ENCODE results near the gene DHRSX. TPM values are rescaled to one million over a fixed set of nuclear protein-coding genes. Genes with fewer than 3 reads are reported as not detected.
"Not testable (repeated sequence)": the region's sequence is repeated elsewhere in the genome, so short reads cannot be mapped to it uniquely, and the experiment has no call there.

The DHRSX gene
- total RNA-seq, 2 experiments from 2014 or later = 18.8 to 21.4 TPM

DNA sequence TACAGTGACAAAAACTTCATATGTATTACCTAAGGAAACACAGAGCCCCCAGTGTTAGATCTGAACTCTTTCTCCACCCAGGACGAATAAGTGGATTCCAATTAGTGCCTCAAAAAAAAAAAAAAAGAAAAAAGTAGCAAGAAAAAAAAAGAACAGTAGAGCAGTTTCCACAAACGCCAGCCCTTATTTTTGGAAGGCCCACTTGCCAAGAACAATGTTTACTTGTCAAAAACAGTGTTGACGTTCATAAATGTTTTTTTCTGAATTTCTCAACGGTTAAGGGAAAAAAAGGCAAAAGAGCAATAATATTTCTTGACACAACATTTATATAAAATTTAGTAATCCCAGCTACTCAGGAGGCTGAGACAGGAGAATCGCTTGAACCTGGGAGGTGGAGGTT lies 38.7 kb downstream of the DHRSX start:
- no peak for DNase-seq
- Mint-ChIP-seq H3K36me3 (ENCODE audit: low read depth) (peaks cover 8% of the 10 kb centered on the region), H3K9me3 (peaks cover 4% of the 10 kb centered on the region), H3K27ac (no peak overlapping the region), H3K4me3 (no peak overlapping the region), H3K27me3 (ENCODE audit: low read depth) (no peaks in the 10 kb centered on the region), H3K4me1 (ENCODE audit: low read depth) (peaks cover 2% of the 10 kb centered on the region)
- intact Hi-C loops (cut with micrococcal nuclease) = no loop called here
- CTCF ChIA-PET = no interaction called here

DNA sequence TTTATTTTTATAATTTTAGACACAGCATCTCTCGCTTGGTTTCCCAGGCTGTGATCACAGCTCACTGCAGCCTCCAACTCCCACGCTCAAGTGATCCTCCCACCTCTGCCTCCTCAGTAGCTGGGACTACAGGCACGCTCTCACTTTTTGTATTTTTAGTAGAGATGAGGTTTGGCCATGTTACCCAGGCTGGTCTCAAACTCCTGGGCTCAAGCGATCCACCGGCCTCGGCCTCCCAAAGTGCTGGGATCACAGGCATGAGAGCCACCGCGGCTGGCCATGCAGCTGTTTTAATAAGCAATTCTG lies 39.1 kb downstream of the DHRSX start:
- no peak overlapping the region for H3K4me3 Mint-ChIP-seq
- intact Hi-C loops (cut with micrococcal nuclease) = no loop called here
- H3K27me3 Mint-ChIP-seq (ENCODE audit: low read depth) = no peaks in the 10 kb centered on the region
- H3K4me1 Mint-ChIP-seq (ENCODE audit: low read depth) = peaks cover 5% of the 10 kb centered on the region
- no peak overlapping the region for H3K27ac Mint-ChIP-seq
- H3K9me3 Mint-ChIP-seq = peaks cover 4% of the 10 kb centered on the region
- DNase-seq = no peak
- CTCF ChIA-PET = no interaction called here
- peaks cover 7% of the 10 kb centered on the region for H3K36me3 Mint-ChIP-seq (ENCODE audit: low read depth)

DNA sequence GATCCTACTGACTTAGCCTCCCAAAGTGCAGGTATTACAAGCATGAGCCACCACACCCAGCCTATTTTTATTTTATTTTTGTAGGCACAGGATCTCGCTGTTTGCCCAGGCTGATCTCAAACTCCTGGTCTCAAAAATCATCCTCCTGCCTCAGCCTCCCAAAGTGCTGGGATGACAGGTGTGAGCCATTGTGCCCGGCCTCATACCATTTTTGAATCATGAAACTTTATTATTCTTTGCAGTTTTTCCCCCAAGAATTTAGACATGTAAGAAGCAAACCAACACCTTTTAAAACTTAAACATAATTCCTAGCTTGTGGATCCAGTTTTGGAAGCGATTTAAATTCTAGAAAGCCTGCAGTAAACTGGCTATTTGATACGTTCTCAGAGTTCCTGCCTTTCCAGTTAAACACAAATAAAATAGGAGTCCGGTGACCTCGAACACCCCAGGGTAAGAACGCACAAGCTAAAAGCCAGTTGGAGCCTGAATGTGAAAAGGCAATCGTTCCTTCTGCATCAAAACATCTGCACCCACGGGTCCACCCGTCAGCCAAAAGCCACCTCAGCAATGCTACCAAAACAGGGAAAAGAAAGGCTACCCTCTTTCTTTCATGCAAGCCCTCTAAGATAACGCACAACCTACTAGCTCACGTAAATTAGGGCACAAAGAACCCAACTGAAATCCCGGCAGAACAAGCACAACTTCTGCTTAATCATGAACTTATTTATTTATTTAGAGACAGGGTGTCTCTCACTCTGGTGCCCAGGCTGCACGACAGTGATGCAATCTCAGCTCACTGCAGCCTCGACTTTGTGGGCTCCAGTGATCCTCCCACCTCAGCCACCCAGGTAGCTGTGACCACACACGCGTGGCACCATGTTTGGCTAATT lies 39.7 kb downstream of the DHRSX start:
- H3K4me1 Mint-ChIP-seq (ENCODE audit: low read depth); H3K27me3 Mint-ChIP-seq (ENCODE audit: low read depth); intact Hi-C loops (cut with micrococcal nuclease); H3K4me3 Mint-ChIP-seq; H3K36me3 Mint-ChIP-seq (ENCODE audit: low read depth); H3K27ac Mint-ChIP-seq; CTCF ChIA-PET; DNase-seq; H3K9me3 Mint-ChIP-seq: not testable (repeated sequence)

DNA sequence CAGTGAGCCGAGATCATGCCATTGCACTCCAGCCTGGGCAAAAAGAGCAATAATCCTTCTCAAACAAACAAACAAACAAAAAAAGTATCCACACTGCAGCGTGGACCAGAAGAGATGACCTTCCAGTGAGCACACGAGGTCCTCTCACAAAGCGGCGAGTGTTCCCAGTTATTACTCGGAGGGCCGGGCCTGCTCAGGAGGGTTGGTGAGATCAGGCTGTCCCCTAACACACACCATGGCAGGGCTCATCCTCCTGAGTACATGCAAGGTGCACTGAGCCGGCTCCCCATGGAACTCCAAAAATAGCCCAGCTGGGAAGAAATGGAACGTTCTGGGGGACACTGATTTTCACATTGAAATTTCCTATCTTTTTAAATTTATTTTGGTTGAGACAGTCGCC lies 40.7 kb downstream of the DHRSX start:
- H3K4me1 Mint-ChIP-seq (ENCODE audit: low read depth); H3K9me3 Mint-ChIP-seq; H3K27me3 Mint-ChIP-seq (ENCODE audit: low read depth); H3K36me3 Mint-ChIP-seq (ENCODE audit: low read depth); DNase-seq; CTCF ChIA-PET; intact Hi-C loops (cut with micrococcal nuclease); H3K4me3 Mint-ChIP-seq; H3K27ac Mint-ChIP-seq: not testable (repeated sequence)

DNA sequence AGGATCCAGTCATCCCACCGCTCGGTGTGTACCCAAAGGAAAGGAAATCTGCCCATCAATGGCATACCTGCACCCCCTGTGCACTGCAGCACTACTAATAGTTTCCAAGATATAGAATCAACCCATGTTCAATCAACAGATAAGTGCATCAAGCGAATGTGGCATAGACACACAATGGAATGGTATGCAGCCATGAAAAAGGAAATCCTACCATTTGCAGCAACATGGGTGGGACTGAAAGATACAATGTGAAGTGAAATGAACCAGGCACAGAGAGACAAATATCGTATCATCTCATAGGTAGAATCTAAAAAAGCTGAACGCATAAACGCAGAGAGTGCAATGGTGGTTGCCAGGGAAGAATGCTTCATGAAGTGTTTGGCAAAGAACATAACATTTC lies 42.5 kb downstream of the DHRSX start:
- H3K27ac Mint-ChIP-seq = no peak overlapping the region
- peaks cover 6% of the 10 kb centered on the region for H3K4me1 Mint-ChIP-seq (ENCODE audit: low read depth)
- H3K9me3 Mint-ChIP-seq = peaks cover 4% of the 10 kb centered on the region
- H3K27me3 Mint-ChIP-seq (ENCODE audit: low read depth) = no peaks in the 10 kb centered on the region
- no peak for DNase-seq
- H3K36me3 Mint-ChIP-seq (ENCODE audit: low read depth) = peaks cover 7% of the 10 kb centered on the region
- CTCF ChIA-PET = no interaction called here
- H3K4me3 Mint-ChIP-seq = no peak overlapping the region
- intact Hi-C loops (cut with micrococcal nuclease) = no loop called here

DNA sequence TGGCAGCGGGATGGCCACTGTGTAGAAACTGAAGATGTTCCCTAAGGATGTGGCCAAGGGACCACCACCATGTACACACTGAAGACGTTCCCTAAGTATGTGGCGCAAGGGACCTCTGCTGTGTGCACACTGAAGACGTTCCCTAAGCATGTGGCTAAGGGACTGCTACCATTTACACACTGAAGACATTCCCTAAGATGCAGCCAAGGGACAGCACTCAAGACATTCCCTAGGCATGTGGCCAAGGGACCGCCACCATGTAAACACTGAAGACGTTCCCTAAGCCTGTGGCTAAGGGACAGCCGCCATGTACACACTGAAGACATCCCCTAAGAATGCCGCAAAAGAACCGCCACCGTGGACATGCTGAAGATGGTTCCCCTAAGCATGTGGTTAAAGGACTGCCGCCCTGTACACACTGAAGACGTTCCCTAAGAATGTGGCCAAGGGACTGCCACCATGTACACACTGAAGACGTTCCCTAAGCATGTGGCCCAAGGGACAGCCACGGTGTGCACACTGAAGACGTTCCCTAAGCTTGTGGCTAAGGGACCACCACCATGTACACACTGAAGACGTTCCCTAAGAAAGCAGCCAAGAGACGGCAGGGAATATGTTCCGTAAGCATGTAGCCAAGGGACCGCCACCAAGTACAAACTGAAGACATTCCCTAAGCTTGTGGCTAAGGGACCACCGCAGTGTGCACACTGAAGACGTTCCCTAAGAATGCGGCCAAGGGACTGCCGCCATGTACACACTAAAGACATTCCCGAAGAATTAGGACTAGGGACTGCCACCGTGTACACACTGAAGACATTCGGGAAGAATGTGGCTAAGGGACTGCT lies 43.3 kb downstream of the DHRSX start:
- Mint-ChIP-seq H3K4me1 (ENCODE audit: low read depth) (peaks cover 3% of the 10 kb centered on the region), H3K4me3 (no peak overlapping the region), H3K27me3 (ENCODE audit: low read depth) (no peaks in the 10 kb centered on the region), H3K36me3 (ENCODE audit: low read depth) (peaks cover 11% of the 10 kb centered on the region), H3K27ac (no peak overlapping the region), H3K9me3 (peaks cover 8% of the 10 kb centered on the region)
- no peak for DNase-seq
- intact Hi-C loops (cut with micrococcal nuclease) = no loop called here
- CTCF ChIA-PET = no interaction called here

DNA sequence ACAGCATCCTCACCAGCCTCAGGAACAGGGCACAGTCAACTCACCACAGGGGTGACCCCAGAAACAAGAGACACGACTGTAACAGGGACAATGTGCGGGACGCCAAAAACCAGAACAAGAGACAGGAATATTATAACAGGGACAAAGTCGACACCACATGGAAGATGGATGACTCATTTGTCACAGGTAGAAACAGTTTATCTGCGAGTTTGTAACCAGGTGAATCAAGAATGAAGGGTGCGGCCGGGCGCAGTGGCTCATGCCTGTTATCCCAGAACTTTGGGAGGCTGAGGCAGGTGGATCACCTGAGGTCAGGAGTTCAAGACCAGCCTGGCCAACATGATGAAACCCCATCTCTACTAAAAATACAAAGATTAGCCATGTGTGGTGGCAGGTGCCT lies 44.7 kb downstream of the DHRSX start:
- DNase-seq; H3K27me3 Mint-ChIP-seq (ENCODE audit: low read depth); CTCF ChIA-PET: not testable (repeated sequence)

DNA sequence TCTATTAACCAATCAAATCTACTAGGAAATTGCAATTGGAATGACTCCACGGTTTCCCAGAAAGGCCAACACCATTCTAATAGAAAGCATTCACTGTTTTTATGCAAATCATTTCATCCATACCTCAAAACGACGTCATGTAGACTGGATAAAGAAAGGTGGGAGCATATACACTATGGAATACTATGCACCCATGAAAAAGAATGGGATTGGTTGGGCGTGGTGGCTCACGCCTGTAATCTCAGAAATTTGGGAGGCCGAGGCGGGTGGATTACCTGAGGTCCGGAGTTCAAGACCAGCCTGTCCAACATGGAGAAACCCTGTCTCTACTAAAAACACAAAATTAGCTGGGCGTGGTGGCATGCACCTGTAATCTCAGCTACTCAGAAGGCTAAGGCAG lies 46.2 kb downstream of the DHRSX start:
- CTCF ChIA-PET; H3K4me3 Mint-ChIP-seq; H3K27ac Mint-ChIP-seq; H3K9me3 Mint-ChIP-seq; H3K4me1 Mint-ChIP-seq (ENCODE audit: low read depth); DNase-seq; H3K27me3 Mint-ChIP-seq (ENCODE audit: low read depth); intact Hi-C loops (cut with micrococcal nuclease): not testable (repeated sequence)
- H3K36me3 Mint-ChIP-seq (ENCODE audit: low read depth) = peaks cover 14% of the 10 kb centered on the region

More for the DNA sequence above, 44.7 kb downstream of the DHRSX start:
- H3K4me3 Mint-ChIP-seq; H3K9me3 Mint-ChIP-seq; H3K27ac Mint-ChIP-seq; H3K4me1 Mint-ChIP-seq (ENCODE audit: low read depth); intact Hi-C loops (cut with micrococcal nuclease): not testable (repeated sequence)
- peaks cover 14% of the 10 kb centered on the region for H3K36me3 Mint-ChIP-seq (ENCODE audit: low read depth)

DNA sequence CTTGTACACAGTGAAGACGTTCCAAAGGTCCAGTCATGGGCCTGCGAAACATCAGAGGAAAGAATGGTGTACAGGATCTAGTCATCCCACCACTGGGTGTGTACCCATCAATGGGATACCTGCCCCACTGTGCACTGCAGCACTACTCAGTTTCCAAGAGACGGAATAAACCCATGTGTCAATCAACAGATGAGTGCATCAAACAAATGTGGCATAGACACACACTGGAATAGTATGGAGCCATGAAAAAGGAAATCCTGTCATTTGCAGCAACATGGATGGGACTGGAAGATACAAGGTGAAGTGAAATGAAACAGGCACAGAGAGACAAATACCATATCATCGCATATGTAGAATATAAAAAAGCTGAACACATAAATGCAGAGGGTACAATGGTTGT lies 48.0 kb downstream of the DHRSX start:
- no peak for DNase-seq
- CTCF ChIA-PET = no interaction called here
- intact Hi-C loops (cut with micrococcal nuclease) = no loop called here
- H3K4me3 Mint-ChIP-seq = no peak overlapping the region
- peaks cover 6% of the 10 kb centered on the region for H3K4me1 Mint-ChIP-seq (ENCODE audit: low read depth)
- H3K36me3 Mint-ChIP-seq (ENCODE audit: low read depth) = peaks cover 12% of the 10 kb centered on the region
- H3K27me3 Mint-ChIP-seq (ENCODE audit: low read depth) = no peaks in the 10 kb centered on the region
- no peak overlapping the region for H3K27ac Mint-ChIP-seq
- H3K9me3 Mint-ChIP-seq = peaks cover 4% of the 10 kb centered on the region

DNA sequence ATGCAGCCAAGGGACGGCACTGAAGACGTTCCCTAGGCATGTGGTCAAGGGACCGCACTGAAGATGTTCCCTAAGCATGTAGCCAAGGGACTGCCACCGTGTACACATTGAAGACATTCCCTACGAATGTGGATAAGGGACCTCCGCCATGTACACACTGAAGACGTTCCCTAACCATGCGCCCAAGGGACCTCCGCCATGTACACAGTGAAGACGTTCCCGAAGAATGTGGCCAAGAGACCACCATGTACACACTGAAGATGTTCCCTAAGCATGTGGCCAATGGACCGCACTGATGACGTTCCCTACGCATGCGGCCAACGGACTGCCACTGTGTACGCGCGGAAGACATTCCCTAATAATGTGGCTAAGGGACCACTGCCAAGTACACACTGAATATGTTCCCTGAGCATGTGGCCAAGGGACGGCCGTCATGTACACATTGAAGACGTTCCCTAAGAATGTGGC lies 48.4 kb downstream of the DHRSX start:
- Mint-ChIP-seq H3K27me3 (ENCODE audit: low read depth) (no peaks in the 10 kb centered on the region), H3K36me3 (ENCODE audit: low read depth) (peaks cover 16% of the 10 kb centered on the region), H3K9me3 (peaks cover 4% of the 10 kb centered on the region), H3K4me3 (no peak overlapping the region), H3K27ac (no peak overlapping the region), H3K4me1 (ENCODE audit: low read depth) (peaks cover 6% of the 10 kb centered on the region)
- intact Hi-C loops (cut with micrococcal nuclease) = no loop called here
- CTCF ChIA-PET = no interaction called here
- no peak for DNase-seq

DNA sequence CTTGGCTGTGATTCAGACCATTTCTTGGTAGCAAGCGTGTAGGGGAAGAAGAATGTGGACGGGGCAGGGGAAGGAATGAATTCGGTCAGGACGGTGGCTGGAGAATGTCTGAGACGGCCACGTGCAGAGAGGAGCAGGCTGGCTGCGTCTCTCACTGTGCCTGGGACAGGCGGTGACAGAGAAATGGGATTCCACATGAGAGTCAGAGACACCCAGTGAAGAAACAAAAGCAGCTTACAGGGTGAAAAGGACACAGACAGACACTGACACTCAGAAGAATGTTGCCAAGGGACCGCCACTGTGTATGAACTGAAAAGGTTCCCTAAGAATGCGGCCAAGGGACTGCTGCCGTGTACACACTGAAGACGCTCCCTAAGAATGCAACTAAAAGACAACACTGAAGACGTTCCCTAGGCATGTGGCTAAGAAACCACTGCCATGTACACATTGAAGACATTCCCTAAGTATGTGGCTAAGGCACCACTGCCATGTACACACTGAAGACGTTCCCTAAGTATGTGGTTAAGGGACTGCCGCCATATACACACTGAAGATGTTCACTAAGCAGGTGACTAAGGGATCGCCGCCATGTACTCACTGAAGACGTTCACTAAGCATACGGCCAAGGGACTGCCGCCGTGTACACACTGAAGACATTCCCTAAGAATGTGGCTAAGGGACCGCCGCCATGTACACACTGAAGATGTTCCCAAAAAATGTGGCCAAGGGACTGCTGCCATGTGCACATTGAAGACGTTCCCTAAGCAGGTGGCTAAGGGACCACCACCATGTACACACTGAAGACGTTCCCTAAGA lies 49.1 kb downstream of the DHRSX start:
- intact Hi-C loops (cut with micrococcal nuclease) = no loop called here
- H3K4me1 Mint-ChIP-seq (ENCODE audit: low read depth) = peaks cover 4% of the 10 kb centered on the region
- DNase-seq = no peak
- peaks cover 19% of the 10 kb centered on the region for H3K36me3 Mint-ChIP-seq (ENCODE audit: low read depth)
- no peak overlapping the region for H3K27ac Mint-ChIP-seq
- peaks cover 4% of the 10 kb centered on the region for H3K9me3 Mint-ChIP-seq
- CTCF ChIA-PET = no interaction called here
- H3K27me3 Mint-ChIP-seq (ENCODE audit: low read depth) = no peaks in the 10 kb centered on the region
- no peak overlapping the region for H3K4me3 Mint-ChIP-seq

DNA sequence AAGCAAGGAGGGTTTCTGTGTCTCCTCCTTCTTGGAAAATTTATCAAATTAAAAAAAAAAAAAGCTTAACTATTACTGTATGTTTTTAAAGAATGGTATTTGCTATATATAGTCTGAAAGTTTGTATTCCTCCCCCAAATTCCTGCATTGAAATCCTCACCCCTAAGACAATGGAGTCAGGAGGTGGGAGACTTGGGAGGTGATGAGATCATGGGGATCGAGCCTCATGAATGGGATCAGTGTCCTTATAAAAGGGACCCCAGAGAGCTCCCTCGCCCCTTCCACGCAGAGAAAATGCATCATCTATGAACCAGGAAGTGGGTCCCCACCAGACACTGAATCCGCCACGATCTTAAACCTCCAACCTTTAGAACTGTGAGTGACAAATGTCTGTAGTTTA lies 50.1 kb downstream of the DHRSX start:
- H3K27me3 Mint-ChIP-seq (ENCODE audit: low read depth) = no peaks in the 10 kb centered on the region
- H3K4me1 Mint-ChIP-seq (ENCODE audit: low read depth) = peaks cover 3% of the 10 kb centered on the region
- H3K9me3 Mint-ChIP-seq = peaks cover 4% of the 10 kb centered on the region
- DNase-seq = no peak
- H3K27ac Mint-ChIP-seq = no peak overlapping the region
- CTCF ChIA-PET = no interaction called here
- H3K4me3 Mint-ChIP-seq = no peak overlapping the region
- H3K36me3 Mint-ChIP-seq (ENCODE audit: low read depth) = peaks cover 19% of the 10 kb centered on the region
- intact Hi-C loops (cut with micrococcal nuclease) = no loop called here

Measured in activated naive CD4-positive, alpha-beta T cell treated with anti-CD3 and anti-CD28 coated beads for 36 hours (primary cell).